ENCODE data around the gene ZNF24.

The ZNF24 gene

DNA sequence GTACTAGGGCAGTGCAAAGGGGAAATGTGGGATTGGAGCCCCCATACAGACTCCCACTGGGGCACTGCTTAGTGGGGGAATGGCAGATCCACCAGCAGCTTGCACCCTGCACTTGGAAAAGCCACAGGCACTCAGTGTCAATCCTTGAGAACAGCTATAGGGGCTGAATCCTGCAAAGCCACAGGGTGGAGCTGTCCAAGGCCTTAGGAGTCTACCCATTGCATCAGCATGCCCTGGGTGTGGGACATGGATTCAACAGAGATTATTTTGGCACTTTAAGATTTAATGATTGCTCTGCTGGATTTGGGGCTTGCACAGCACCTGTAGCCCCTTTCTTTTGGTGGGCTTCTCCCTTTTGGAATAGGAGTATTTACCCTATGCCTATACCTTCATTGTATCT is 8.6 kb upstream of the ZNF24 start:
- DNase-seq = no peak

DNA sequence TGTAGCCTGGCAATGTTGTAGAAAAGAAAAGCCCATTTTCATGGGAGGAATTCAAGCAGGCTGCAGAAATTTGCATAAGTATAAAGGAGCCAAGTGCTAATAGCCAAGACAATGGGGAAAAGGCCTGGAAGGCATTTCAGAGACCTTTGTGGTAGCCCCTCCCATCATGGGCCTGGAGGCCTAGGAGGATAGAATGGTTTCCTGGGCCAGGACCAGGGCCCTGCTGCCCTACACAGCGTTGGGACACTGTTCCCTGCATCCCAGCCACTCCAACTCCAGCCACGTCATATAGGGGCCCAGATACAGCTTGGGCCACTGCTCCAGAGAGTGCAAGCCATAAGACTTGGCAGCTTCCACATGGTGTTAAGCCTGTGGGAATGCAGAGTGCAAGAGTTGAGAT is 8.1 kb upstream of the ZNF24 start:
- DNase-seq = no peak

DNA sequence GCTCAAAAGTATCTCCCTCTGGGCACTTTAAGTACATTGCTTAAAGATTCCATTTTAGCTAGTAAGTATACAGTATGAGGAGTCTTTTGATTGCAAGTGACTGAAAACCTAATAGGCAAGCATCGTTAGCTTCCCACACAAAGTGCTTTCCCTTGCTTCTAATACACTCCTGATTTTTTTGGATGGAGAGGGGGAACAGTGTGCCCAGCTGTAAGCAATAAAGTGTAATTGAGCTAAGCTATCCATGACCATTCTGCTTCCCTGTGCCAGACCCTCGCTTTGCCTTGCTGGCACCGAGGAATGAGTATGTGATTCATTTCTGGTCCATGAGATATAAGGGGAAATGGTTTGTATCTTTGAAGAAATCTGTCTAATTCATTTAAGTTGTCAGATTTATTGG is 3.8 kb upstream of the ZNF24 start:
- no peak for DNase-seq

DNA sequence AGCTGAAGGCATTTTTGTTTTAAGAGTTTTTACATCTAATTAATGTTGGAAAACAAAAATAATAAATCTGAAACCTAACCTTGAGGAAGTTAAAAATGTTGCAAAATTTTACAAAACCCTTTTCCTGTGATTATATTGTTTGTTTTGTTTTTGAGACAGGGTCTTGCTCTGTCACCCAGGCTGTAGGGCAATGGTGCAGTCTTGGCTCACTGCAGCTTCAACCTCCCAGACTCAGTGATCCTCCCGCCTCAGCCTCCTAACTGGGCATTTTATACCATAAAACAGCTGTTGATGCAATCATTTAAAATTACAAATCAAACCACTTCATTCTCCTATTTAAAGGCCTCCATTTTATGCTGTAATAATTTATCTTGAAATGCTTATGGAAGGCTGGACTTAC is 1.7 kb upstream of the ZNF24 start:
- DNase-seq = no peak

DNA sequence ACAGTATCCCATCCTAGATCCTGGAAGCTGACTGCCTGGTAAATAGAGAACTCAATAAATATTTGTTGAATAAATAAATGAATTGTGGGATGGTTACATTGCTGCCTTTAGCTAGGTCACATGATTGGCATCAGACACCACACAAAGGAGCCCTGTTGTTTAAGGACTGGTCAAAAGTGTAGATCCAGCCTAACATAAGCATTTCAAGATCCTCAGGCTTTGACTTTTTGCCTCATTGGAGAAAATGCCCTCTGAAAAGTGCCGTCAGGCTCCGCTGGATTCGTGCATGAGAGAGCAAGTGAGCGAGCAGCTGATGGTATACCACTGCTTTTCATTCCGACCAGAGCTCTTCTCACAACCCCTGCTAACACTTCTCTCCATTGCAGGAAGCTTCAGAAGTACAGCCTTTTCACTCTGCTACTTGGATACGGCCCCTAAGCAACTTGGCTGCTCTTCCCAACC is 1.3 kb upstream of the ZNF24 start:
- DNase-seq = no peak

DNA sequence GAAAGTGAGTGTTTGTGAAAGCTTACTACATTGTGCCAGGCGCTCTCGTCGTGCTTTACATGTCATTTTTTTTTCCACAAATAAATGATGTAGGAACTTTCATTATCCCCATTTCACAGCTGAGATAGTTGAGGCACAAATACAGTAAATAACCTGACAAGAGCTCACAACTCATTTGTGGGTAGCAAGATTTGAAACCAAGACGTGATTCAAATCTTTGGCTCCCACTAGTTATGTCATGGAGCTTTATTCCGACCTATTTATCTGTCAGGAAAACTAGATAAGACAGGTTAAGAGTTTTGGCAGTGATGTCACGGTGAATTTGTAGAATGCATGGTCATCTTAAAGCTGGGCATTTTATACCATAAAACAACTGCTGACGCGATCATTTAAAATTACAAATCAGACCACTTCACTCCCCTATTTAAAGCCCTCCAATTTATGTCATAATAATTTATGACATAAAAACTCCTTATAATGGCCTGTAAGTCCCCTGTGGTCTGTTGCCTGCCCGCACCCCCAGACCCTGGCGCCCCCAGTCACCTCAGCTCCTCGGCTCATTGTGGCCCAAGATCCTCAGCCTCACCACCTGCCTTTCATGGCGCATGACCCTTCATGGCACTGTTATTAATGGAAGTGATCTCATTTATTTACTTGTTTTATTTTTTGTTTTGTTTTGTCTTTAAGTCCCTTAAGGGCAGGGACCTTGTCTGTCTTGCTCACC is 678 bp upstream of the ZNF24 start:
- DNase-seq = no peak

DNA sequence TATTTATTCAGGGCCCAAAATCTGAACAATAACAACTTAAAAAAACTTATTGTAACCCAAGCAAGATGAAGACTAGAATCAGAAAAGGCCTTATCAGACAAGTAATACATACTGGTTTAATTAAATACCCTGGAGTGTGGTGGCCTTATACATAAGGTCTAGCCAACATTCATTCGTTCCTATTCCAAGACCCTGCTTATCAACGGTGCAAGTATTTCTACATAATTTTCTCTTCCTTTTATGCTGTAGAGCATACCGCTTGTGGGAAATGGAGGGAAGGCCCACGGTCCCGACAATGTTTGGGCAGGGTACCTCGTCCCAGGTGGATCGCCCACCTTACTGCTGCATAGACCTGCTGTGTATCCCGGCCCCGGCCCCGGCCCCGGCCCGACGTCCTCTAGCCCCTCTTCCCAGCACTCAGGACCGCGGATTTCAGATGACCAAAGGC is 708 bp downstream of the ZNF24 start:
- DNase-seq = no peak

DNA sequence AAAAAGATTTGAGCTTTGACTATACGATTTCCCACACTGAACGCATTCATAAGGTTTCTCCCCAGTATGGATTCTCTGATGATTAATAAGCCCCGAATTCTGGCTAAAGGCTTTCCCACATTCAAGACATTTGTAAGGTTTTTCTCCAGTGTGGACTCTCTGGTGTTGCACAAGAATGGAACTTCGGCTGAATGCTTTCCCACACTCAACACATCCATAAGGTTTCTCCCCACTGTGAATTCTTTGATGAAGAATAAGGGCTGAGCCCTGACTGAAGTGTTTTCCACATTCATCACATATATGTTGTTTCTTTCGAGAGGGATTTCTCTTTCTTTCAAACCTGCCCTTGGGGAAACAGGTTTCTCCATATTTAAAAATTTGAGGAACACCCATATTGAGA is 6.9 kb downstream of the ZNF24 start:
- DNase-seq = no peak

DNA sequence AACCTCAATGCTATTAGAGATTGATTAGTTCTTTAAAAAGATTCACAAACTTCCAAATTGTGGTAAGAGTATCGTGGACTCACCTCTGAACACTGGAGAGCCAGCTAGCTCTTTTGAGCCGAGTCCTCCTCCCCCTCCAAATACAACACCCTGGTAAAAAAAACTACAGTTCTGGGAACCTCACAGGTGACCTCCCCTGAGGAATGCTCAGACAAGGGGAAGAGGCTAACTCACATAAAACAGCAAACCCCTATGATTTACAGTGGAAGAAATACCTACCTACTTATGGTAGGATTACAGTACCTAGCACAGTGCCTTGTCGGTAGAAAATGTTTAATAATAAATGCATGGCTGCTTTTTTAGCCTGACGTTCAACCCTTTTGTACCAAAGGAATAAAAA is 8.4 kb downstream of the ZNF24 start:
- DNase-seq = no peak

DNA sequence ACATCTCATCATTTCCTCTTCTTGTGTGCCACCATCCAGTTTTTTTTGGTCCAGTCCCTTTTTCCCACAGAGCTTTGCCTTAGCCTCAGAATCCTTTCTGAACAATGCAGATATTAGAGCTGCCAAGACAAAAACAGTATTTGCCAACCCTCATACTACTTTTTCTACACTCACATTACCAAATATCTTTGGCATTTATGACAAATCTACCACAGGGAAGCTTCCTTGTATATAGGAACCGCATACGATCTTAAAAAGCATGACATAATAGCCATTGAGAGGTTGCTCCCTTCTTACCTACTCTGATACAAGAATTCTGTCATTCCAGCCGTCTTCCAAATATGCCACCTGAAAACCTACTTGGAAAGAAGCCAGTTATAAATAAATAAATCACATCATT is 9.4 kb downstream of the ZNF24 start:
- no peak for DNase-seq

DNA sequence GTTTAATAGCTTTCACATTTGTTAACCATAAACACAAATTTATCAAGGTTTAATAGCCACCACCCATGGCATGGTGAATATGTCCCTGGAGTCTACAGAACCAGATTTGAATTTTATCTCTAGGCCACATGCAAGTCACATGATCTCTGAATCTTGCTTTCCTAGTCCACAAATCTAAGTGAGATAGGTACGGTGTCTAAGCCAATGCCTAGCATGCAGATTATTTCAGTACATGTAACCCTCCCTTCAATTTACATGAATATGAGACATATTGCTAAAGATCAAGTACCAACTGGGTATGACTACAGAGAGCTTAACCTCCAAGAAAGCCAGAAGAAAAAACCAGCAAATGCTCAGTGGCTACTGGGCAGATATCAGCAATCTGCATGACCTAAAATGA is 10.0 kb downstream of the ZNF24 start:
- DNase-seq = no peak

DNA sequence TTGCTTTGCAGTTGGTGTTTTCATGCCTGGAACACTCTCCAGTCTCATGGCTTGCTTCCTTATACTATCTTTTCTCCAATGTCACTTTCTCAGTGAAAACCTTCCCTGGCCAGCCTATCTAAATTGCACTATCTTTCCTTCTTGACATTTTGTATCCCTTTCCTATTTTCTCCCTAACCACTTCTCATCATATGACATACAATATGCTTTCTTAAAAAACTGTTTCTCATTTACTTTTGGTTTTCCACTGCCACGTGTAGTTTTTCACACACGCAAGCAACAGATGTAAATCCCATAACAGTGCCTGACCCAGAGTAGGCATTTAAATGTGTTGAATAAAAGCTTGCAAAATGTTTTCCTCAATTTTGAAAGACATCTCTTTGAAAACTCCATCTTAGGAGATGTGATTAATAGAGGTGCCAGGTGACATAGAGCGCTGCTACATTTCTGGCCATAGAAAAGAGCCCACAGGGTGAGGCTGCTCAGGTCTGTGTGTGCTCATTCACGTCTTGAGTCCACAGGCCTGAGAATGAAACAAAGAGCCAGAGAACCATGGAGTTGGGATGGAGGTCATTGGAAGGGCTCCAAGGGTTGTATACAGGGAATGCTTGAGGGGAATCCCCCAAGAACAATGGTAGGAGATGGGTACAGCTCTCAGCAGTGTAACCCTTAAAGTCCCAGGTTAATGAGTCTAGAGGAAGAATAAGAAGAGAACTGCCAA is 12.7 kb downstream of the ZNF24 start:
- DNase-seq = no peak

DNA sequence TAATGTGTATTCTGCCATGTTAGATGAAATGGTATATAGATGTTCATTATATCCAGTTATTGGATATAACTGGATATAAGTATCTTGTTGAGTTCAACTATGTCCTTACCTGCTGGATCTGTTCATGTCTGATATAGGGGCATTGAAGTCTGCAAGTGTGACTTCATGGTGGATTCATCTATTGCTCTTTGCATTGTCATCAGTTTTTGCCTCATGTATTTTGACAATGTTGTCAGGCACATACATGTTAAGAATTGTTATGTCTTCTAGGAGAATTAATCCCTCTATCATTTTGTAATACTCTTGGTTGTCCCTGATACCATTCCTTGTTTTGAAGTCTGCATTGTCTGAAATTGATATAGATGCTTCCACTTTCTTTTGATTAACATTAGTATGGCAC is 15.4 kb downstream of the ZNF24 start:
- DNase-seq = no peak

DNA sequence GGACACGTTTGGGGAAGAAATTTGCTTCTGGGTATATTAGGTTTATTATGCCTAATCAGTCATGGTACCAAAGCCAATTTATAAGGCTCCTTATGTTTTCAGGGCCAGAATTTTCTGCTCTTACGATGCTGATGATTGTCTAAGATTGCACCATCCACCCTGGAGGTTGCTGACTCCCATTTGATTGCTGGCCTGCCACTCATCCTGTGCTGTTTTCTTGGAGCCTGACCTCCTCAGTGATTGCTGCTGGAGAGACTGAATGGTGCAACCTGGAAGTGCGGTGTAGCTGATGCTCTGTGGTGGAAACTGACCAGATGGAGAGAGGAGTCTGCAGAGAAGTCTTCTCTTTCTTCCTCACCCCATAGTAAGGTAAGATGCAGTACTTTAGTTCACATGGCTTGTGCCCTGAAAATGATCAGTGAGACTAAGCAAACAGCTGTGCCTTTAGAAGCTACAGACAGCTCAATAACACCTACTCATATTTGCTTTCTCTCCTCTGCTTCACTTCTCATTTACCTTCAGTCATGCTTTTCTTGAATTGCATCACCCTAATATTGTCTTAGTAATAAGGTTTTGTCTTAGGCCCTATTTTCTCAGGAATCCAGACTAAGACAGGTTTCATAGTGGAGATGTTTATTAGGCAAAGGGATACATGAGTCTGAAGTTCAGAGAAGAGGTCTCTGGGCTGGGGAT is 17.4 kb downstream of the ZNF24 start:
- DNase-seq = no peak

DNA sequence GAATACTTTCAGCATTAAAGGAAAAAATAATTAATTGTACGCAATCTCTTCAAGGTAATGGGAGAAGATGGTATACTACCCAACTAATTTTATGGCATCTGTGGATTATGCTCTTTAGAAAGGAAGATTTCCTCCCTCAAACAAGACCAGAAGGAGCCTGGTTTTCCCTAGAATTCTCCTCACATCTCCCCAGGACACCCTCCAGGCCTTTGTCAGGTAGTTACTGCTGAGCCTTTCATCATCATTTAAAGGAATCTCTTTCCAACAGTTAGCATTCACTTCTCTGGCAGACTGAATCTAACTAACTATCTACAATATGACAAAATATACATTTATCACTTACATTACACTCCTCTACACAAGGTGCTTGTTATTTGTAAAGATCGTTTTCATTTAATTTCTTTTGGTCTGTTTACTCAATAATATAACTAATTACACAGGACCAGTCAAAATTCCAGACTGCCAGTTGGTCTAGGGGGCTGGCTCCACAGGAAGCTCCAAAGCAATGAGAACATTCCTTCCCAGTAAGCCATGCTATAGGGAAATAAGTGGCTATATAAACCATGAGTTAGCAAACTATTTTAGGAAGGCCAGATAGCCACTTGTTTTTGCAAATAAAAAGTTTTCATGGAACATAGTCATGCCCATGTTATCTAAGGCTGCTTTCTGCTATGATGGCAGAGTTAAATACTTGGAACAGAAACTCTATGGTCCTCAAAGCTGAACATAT is 19.1 kb downstream of the ZNF24 start:
- no peak for DNase-seq

DNA sequence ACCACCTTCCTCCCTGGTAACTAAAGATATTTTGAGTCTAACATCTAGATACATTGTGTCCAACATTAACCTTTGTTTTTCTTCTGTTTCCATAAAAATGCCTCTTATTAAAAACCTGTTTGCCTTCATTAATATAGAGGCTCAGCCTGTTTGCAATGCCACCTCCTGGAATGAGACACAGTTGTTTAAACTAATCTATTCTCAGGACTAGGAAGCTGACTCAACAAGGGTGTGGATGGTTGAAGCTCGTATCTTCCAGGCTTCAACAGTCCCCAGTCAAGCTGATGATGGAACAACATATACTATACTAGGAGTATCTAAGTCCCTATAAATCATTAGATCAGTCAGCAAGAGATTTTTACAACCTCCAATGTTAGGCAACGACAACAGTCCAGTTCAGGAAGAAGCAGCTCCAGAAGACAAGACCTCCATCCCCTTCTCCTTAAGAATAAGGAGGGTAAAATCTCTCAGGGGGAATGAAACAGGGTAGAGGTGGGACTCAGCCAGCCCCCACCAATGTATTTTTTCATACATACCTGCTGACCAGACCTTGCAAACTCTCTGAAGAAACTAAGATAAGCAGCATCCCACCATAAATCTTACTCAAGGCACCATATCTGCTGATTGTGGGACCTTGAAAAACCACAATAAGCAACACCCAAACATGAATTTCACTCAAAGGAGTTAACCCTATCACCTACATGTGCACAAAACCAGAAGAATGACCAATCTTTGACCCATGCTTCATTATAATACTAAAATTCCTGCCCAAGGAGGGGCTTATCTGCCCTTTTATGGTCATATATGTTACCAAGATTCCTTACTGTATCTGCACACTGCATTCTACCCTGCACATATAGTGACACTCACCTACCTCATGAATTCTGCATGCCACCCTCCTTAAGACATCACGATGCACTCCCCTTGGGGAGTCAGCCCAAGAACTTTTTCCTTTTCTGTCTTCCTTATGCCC is 21.4 kb downstream of the ZNF24 start:
- DNase-seq = no peak

DNA sequence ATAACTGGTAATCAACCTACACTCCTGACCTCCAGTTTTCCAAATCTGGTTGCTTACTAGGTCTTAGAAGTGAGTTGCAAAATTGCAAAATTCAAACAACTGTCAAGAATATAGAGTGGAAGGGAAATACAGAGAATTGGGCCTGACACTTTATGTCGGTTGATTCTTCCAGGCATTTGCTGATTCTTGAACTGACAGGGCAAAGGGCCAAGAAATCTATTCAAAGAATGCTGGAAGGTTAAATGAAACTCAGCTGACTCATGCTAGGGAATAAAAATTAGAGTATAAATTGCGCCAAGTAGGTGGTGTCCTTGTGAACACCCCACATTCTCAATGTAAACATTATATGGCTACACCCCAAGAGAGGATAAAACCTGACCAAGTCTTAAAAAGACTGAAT is 32.7 kb downstream of the ZNF24 start:
- no peak for DNase-seq

DNA sequence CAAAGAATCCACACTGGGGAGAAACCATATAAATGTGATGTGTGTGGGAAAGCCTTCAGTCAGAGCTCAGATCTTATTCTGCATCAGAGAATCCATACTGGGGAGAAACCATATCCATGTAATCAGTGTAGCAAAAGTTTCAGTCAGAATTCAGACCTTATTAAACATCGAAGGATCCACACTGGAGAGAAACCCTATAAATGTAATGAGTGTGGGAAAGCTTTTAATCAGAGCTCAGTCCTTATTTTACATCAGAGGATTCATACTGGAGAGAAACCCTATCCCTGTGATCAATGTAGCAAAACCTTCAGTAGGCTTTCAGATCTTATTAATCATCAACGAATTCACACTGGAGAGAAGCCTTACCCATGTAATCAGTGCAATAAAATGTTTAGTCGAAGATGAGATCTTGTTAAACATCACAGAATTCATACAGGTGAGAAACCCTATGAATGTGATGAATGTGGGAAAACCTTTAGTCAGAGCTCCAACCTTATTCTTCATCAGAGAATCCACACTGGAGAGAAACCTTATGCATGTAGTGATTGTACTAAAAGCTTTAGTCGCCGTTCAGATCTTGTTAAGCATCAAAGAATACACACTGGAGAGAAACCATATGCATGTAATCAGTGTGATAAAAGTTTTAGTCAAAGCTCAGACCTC is 37.5 kb downstream of the ZNF24 start:
- DNase-seq = no peak

DNA sequence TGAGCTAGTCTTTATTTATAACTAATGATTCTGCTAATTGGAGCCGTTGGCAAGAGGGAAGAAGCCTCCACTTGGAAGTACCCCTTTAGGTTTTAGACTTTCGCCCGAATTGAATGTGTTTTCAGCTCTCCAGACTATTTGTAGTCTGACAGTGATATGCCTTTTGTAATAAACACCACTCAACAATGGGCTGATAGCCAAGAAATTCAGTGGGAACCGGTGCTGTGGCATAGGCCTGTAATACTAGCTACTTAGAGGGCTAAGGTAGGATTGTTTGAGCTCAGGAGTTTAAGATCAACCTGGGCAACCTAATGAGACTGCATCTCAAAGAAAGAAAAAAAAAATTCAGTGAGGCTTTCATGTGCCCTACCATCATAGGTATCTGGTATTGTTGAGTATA is 40.6 kb downstream of the ZNF24 start:
- no peak for DNase-seq

DNA sequence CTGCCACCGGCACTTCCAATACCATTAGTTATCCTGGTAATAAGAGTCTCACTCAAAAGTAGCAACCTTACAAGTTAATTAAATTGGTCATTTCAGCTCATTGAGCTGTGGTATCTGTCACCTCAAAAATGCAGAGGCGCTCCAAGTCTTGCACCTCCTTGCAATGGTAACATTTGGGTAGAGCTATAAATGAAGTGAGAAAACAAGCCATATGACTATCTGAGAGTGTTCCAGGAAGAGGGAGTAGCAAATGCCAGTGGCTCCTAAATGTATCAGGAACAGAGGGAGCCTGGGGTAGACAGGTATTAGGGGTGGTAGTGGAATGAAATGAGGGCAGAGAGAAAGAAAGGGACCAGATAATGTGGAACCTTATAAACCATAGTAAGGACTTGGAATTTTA is 48.2 kb downstream of the ZNF24 start:
- DNase-seq = no peak

DNA sequence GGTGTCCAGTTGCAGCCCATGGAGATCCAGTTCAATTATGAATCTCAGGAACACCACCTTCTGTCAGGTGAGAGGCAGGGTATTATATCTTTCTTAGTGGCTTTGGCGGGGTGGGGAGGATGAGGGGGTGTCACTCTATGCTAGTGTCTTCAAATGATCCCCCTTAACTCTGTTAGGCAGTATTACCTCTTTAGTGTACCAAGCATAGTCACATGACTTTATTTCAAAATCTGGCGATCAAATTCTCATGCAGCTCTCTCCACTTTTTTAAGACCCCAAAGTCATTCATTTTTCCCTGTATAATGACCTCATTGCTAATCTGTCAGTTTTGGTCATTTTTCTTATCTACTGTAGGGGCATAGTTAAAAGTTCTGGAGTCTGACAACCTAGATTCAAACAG is 53.1 kb downstream of the ZNF24 start:
- DNase-seq = no peak
